KG1 (cell line): Measurements from ENCODE around the gene CRIM1.

Experiments used
- DNase-seq: peaks from one replicate; lab custom pipeline; 2025; lab: John Stamatoyannopoulos, UW

The CRIM1 gene

DNA sequence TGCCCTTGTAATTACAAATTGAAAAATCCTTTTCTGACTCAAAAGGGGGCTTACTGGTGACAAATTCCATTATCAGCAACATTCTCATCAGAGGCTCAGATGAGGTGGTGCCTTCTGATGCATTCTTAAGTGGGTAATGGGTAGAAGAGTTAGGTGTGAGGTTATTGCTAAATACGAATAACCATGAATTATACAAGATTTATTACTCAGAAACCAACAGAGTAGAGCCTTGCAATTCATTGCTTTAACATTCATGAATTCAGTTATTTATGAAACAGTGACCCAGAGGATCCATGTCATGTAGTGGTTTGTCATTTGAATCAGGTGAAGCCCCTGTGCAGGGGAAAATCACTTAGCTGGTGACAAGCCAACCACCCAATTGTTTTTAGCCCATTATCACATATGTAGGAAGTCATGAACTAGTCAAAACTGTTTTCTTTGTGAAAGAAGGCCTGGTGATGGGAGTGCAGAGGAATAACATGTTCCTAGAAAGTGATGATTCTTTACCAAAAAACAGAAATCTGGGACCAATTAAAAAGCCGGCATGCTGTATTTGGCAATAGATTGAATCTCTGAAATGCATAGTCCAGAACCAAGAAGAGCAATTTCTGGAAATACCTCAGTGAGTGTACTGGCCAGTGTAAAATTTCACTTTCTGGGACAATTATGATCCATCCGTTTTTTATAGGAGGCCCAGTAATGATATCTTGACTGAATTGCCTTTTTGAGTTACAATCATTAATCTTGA lies 70.2 kb downstream of the CRIM1 start:
- no peak for DNase-seq

DNA sequence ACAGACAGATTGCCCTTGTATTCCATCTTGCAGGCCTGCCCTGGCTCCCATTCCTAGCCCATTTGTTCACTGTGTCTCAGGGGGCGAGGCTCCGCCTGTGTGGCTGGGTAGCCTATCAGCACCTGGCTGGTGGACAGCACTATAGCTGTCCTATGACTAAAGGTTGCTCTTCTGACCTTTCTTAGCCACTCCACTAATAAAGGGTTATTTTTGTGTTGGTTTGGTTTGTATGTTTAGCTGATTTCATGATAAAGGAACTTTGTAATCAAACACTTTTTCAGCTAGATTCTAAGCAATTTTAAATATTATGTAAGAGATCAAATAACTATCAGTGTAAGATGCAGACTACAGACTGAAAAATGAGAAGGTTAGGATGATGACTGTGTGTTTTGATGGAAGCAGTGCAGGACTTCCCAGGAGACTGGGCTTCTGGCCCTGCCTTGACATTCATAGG lies 72.2 kb downstream of the CRIM1 start:
- DNase-seq = no peak

DNA sequence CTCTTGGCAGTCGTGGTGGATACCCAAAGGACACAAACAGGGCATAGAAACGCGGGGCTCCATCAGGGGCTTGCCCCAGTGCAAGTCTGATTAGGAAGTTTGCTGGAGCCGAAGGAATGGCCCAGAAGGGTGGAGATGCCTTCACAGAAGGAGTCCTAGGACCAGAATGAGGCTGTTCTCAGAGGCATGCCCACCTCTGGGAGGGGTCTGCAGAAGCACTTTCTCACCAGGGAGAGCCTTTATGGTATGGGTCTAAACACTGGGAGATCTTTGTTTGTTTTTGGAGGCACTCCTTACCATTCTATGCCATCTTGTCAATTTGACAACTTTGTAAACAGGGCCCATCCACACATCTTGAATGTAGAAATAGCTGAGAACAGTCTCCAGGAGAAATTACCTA lies 75.0 kb downstream of the CRIM1 start:
- no peak for DNase-seq

DNA sequence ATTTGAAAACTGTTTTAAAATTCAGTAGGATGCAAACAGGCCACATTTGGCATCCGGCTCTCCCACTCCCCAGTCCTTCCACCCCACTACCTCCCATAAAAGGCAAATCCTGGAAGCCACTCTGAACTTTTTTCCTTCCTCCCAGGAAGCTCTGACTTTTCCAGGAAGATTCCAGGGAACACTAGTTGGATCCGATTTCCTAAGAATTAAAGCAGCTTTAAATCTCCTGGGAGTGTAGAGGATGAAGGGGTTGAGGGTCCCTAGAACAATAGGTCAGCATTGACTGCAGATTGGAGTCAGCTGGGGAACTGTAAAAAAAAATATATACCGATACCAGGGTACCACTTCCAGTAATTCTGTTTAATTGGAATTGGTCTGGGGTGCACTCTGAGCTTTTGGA lies 76.9 kb downstream of the CRIM1 start:
- no peak for DNase-seq

DNA sequence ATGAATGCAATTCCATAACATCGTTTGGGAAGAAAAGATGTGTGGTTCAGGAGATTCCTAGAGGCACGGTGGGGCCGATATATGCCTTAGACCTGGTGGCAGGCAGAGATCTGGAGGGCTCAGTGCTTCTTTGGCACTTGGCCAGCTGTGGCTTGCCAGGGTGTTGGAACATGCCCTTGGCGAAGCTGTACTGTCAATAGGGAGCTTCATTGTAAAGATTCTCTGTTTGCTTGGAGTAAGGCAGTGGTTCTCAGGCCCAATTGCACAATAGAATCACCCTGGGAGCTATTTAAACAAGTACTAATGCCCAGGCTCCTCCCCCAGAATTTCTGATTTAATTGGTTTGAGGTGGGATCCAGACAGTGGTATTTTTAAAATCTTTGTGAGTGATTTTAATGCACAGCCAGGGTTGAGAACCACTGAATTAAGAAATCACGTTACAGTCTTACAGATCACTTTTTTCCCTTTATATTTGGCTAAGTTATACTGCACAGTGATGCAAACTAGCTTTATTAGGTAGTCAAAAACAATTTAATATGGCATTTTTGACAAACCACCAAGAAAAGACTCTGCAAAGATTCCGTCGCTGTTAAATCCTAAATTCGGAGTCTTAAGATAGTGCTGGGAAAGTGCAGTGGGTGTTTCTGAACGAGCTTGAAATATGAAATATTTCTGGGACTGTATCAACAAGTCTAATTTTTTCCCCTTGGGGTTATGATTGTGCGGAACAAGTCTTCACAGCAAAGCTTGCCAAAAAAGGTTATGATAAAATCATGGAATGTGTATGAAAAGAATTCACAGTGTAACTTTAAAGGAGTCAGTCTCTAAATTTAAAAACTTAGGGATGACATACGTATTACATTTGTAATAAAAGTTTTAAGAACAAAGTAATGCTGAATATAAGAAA lies 78.0 kb downstream of the CRIM1 start:
- DNase-seq = no peak

DNA sequence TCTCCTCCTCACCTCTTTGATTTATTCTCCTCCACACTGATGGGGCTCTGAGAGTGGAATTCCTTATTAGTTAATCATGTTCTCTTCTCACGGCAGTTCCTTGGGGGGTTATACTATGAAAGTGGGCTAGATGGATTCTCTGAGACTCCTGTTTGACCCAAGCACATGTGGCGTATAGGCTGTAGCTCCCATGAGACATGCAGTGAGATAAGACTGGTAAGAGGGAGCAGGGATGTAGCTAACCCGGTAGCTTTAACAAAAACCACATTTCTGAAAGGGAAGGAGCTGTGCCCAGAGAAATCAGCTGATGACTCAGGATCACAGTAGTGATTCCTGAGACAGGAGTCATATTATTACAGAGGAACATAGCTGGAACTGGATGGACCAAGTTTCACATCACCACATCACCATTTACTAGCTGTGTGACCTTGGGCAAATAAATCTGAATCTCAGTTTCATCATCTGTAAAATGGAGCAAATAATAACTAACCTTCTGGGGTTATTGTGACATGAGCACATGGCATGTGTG lies 82.9 kb downstream of the CRIM1 start:
- no peak for DNase-seq

DNA sequence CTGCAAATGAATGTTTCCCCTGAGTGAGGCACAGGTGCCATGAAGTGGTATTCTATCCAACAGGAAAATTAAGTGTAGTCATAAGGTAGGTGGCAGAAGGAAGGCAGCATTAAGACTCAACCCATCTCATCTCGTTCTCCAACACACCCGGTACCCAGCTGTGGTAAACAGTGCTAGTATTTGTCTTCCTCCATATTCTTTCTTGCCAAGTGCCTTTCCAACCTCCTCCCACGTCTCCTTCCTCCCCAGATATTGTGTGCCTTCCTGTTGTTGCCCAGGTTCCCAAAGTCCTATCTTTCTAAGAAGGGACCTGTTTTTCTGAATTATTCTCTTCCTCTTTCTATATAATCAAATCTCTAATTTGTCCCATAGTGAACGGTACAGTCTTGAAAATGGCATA lies 83.5 kb downstream of the CRIM1 start:
- DNase-seq = no peak

DNA sequence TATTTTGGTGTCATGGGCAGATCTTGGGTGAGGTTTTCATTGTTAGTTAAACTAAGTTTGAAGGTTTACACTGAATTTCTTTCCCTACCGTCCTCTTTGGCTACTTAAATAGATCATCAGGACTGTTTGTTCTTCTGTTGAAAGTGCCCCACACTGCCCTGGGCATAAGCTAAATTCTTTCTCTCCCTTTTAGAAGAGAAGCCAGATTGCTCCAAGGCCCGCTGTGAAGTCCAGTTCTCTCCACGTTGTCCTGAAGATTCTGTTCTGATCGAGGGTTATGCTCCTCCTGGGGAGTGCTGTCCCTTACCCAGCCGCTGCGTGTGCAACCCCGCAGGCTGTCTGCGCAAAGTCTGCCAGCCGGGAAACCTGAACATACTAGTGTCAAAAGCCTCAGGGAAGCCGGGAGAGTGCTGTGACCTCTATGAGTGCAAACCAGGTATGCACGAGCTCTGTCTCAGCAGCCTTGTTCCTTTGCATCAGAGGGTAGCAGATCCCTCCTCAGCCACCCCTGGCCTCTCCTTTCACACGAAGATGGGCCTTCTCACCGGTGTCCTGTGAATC lies 85.6 kb downstream of the CRIM1 start:
- no peak for DNase-seq

DNA sequence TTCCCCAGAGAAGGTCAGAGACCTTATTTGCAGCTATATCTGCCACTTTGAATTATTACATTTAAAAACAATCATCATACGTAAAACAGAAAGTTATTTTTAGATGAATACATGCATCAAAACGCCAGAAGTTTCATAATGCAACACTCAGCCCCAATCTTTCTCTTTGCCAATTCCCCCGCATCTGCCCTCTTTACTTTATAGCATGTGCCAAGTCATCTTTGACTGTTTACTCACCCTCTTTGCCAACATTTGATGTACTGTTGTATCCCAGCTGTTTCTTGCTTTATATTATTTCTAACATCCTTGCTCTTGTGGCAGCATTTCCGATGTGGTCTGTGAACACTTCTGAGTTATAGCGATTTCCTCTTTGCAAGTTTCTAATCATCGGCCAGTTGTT lies 86.2 kb downstream of the CRIM1 start:
- peak; percentile 50 for DNase-seq

DNA sequence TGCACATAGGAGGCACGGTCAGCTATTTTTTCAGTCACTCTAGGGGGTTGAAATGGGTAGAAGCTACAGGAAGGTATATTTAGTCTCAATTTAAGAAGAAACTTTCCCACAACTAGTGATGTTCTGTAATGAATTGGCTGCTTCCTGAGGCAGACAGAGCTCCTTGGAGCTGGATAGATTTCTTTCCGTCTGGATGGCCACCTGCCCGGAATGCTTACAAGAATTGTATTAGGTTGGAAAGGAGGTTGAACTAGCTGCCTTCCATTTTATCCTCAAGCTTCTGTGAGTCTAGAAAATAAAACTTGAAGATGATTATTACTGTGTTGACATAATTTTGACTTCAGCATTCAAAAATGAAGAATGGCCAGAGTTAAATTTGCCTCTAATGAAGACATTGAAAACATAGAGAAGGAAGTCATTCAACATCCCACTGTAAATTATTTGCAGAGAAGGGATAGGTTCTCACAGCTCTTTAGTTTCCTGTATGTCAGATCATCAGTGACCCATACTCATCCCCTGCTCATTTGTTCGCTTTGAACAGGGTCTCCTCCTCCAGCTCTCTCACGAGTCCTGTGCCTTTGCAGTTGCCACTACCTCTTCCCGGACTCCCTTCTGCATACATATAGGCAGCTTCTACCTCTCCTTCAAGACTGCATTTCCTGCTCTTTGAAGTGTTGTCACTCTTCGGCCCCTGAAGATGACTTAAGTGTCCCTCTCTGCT lies 88.8 kb downstream of the CRIM1 start:
- DNase-seq = no peak

DNA sequence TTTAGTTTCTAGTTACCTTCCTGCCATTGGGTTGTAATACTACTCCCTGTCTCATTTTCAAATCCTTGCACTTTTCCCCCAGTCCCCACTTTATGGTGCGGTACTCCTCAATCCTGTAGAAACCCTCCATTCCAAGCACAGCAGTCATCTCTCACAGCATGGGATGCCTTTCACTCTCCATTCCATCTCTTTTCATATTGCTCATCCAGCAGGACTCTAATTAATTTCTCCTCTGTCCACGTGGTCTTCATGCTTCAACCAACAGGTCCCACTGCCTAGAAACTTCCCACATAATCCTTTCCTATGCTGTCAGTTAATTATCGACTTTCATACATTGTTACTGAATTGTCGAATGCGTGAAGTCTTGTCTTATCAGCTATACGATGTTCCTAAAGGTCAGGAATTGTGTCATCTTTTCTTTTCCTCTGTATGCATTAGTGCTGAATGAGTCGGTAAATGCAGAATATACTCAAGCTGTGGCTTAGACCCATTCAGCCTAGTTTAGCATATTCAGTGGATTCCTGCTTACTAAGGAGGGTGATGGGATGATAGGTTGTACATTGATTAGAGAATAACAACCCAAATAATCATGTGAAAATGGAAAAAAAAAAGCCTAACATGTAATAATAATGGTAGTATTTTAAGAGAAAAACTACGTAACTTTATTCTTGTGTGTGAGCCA lies 89.7 kb downstream of the CRIM1 start:
- DNase-seq = no peak

DNA sequence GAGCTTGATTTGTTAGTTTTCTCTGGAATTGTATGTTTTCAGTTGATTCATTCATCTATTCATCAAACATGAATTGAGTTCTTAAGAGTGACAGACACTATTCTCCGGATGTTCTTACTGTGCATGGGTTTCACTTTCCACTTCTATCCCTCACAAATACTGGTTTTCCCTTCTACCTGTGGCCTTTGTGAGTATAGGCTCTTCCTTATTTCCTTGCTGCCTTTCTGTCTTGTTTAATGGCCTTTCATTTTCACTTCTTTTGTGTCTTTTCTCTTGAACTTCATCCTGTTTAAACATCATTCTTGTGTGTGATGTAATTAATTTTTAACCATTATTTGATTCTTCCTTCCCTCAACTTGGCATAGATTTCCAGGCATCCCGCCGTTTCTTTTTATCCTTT lies 90.7 kb downstream of the CRIM1 start:
- DNase-seq = no peak

DNA sequence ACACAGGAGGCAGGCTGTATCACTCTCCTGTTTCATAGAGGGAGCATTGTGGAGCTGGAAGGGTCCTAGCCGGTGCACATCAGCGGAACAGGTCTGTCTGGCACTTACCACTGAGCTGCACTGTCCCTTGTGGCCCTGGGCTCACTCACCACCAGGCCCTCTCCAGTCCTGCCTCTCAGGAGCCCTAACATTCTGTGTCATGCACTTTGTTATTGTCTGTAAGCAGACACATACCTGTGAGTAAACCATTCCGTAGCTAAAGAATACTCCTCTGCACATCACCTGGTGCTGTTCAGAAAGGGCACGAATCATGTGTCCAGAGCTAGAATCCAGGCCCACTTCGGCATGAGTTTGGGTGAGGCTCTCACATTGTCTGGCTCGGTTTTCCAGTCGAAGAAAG lies 93.6 kb downstream of the CRIM1 start:
- DNase-seq = no peak

DNA sequence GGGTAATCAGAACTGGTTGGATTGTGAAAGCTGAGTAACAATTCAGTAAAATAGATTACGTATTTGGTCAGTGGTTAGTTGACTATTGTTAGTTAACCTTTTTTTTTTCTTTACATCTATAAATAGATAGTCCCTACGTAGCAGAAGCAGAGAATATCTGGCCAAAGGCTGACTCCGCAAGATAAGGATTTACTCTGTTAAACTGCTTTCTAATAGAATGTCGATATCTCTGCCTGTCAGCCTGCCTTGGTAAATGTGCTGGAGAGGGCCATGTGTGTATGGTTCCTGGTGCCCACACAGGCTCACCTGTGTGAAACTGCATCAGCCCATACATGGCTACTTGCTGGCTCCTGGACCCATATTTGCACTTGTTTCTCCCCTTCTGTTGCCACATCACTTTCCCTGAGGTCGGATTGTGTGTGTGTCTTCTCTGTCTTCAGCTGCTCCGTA lies 94.4 kb downstream of the CRIM1 start:
- no peak for DNase-seq

DNA sequence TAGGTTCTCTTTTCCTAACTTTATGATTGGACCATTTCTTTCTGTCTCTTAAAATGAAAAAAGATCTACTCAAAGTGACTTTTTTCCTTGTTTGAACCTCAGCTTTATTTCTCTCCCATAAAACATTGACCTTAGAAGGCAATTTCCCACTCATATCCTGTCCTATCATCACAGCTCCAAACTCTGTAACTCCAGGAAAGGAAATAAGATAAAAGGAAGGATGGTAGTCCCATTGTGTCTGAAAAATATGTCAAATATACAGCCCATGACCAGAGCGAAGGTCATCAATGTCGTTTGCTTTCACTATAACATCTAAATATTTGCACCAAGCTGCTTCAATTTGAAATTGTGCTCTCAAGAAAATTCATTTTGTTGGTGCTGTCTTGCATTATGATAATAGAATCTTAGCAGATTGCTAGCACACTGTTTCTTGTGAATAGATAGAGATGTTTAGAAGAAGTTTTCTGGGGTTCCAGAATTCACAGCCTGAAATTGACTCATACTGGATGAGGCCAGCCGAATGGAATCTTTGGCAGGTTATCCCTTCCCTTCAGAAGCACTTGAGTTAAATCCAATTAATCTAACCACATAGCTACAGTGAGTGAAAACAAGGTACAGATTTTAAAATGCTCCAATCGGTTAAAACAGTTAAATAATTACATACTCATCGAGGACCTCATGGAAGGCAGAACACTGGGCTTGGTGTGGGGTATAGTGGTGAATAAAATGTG lies 95.1 kb downstream of the CRIM1 start:
- DNase-seq = no peak

DNA sequence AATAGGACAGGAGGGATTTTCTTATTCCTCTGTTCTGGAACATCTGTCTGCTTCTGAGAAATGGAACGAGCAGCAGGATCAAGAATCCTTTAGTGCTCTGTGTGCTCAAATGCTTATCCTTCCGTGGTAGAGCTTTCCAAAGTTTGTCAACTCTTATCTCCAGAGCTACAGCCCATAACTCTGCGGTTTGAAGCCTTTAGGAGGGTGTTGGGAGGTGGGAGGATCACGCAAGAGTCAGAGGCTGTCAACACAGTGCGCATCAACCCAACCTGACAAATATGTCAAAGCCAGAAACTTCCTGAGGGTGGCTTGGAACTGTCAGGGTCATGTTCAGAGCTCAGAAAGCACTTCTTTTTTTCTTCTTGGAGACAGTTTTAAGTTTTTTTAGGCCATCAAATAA lies 95.9 kb downstream of the CRIM1 start:
- no peak for DNase-seq

DNA sequence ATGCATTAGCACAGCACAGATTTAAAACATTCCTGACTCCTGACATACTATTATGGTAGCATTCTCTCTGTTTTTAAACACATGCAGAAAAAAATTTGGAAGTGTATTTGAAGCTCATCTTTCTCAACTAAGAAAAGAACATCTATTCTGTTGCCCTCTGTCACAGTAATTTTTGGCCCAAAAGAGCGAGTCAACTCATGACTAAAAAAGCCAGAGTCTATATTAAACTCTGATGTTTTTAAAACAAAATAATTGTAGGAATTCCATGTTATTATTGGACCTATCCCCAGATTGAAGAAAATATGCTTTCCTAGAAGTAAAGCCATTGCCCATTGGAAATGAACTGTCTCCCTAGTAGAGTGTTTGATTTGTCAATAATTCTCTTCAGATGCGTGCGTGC lies 96.7 kb downstream of the CRIM1 start:
- DNase-seq = no peak

DNA sequence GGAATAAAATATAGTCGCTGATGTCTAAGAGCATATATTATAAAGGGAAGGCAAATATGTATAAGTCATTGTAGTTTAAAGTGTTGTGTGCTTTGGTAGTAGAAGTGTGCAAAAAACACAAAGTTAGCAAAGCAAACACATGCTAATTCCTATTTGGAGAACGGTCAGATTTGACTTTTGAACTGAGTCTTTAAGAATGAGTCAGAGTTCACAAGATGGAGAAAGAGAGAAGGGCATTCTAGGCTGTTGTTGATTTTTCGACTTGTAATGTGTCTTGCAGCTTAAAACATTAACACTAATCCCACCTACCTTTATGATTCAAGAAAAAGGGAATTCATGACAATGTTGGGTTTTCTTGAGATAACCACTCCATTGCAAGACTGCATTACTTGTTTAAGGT lies 98.1 kb downstream of the CRIM1 start:
- no peak for DNase-seq

DNA sequence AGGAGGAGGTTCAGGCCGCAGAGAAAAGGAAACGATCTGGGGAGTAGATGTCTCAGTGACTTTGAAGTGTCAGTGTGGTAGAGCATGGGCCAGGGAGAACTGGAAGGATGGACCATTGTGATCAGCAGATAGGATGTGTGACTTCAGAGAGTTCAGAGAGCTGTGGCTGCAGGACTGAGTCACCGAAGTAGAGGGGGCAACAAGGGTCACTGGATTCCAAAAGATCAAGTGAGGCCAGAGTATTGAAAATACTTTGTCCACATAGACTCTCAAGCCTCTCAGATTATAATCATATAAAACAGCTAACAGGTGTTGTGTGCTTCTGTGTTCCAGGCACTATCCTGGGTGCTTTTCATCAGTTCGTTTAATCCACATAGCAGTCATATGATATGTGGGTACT lies 99.4 kb downstream of the CRIM1 start:
- no peak for DNase-seq

DNA sequence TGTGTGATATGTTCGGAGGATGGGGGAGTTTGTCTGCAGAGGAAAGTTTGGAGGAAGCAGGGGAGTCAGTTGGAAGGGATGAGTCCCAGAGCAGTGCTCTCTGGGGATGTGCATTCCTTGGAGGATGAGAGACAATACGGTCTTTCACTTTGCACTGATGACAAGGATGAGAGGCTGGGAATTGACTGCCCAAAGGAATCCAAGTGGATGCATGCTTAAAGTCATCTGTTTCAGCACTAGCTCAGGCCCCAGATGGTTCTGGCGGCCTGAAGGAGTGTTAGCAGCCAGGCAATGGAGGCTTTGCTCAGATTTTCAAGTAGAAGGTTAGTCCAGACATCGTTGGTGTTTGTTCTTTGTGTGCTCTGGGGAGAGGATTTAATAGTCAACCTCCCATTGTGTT lies 100.2 kb downstream of the CRIM1 start:
- no peak for DNase-seq
